NCI-H1694 treated with DMSO at 0.1 percent for 48 hours (cell line): ENCODE data around the gene ABTB1.
"Not testable (repeated sequence)": the region's sequence is repeated elsewhere in the genome, so short reads cannot be mapped to it uniquely, and the experiment has no call there.

Source experiments
- DNase-seq: peaks from one replicate; lab custom pipeline; 2025; lab: John Stamatoyannopoulos, UW

Gene ABTB1

GRCh38 chr3:127650236-127650635, 22.5 kb upstream of the ABTB1 start:
- no peak for DNase-seq

GRCh38 chr3:127651516-127652172, 21.1 kb upstream of the ABTB1 start:
- DNase-seq = no peak

GRCh38 chr3:127652246-127652995, 20.3 kb upstream of the ABTB1 start:
- DNase-seq = peak; percentile 70

GRCh38 chr3:127654374-127654773, 18.4 kb upstream of the ABTB1 start:
- no peak for DNase-seq

GRCh38 chr3:127654993-127655392, 17.8 kb upstream of the ABTB1 start:
- DNase-seq = not testable (repeated sequence)

GRCh38 chr3:127655641-127656040, 17.1 kb upstream of the ABTB1 start:
- no peak for DNase-seq

GRCh38 chr3:127656906-127657305, 15.8 kb upstream of the ABTB1 start:
- no peak for DNase-seq

GRCh38 chr3:127658234-127658633, 14.5 kb upstream of the ABTB1 start:
- no peak for DNase-seq

- no peak for DNase-seq
Observed at GRCh38 chr3:127660621-127661251, 12.0 kb upstream of the ABTB1 start.

GRCh38 chr3:127661600-127661999, 11.2 kb upstream of the ABTB1 start:
- no peak for DNase-seq

- DNase-seq = no peak
Observed at GRCh38 chr3:127662001-127662469, 10.7 kb upstream of the ABTB1 start.

- DNase-seq = peak; percentile 14
Observed at GRCh38 chr3:127663151-127663550, 9.6 kb upstream of the ABTB1 start.

- DNase-seq = no peak
Observed at GRCh38 chr3:127665165-127665564, 7.6 kb upstream of the ABTB1 start.

GRCh38 chr3:127665586-127665985, 7.2 kb upstream of the ABTB1 start:
- no peak for DNase-seq

- no peak for DNase-seq
Observed at GRCh38 chr3:127666676-127667075, 6.1 kb upstream of the ABTB1 start.

- peak; percentile 73 for DNase-seq
Observed at GRCh38 chr3:127667119-127667681, 5.6 kb upstream of the ABTB1 start.

GRCh38 chr3:127668906-127669305, 3.8 kb upstream of the ABTB1 start:
- no peak for DNase-seq

- DNase-seq = no peak
Observed at GRCh38 chr3:127669541-127670228, 3.1 kb upstream of the ABTB1 start.

- DNase-seq = no peak
Observed at GRCh38 chr3:127670229-127670559, 2.6 kb upstream of the ABTB1 start.

- no peak for DNase-seq
Observed at GRCh38 chr3:127670761-127671522, 1.8 kb upstream of the ABTB1 start.
